GM12891 (cell line): ENCODE results near the gene ADD2.

Experiments
- POLR2A ChIP-seq: IDR thresholded peaks from 2 replicates; pipeline ENCODE4 v1.6.1; 2011; ENCODE audit warnings: low read depth, low read length, control low read depth
- POU2F2 ChIP-seq: IDR thresholded peaks from 2 replicates; pipeline ENCODE4 v1.6.1; 2011; ENCODE audit warnings: low read depth, mild to moderate bottlenecking, control low read depth, low read length, moderate library complexity
- TAF1 ChIP-seq: IDR thresholded peaks from 2 replicates; pipeline ENCODE4 v1.6.1; 2011; ENCODE audit warnings: low read depth, low read length, control low read depth

GRCh38 chr2:70705160-70705850 lies 62.7 kb downstream of the ADD2 start:
- TF ChIP-seq TAF1 (no peak), POLR2A (no peak), POU2F2 (no peak)
